GM21528 (cell line): Measurements from ENCODE around the gene GALNTL6.

Experiments
- ATAC-seq: cut with Tn5 transposase; IDR thresholded peaks from one replicate; pipeline ENCODE4 v1.9.1; 2021; ENCODE audit warnings: mild to moderate bottlenecking, moderate library complexity; ENCODE audit not compliant: unreplicated experiment, low FRiP score

GALNTL6 gene

GRCh38 chr4:171983935-171984805, 171.0 kb downstream of the GALNTL6 start:
- no peak for ATAC-seq

- no peak for ATAC-seq
Observed at GRCh38 chr4:171985129-171985528, 171.9 kb downstream of the GALNTL6 start.

GRCh38 chr4:171993247-171993646, 180.0 kb downstream of the GALNTL6 start:
- no peak for ATAC-seq

- ATAC-seq: no peak
Observed at GRCh38 chr4:172007889-172008288, 194.7 kb downstream of the GALNTL6 start.

GRCh38 chr4:172009446-172010230, 196.4 kb downstream of the GALNTL6 start:
- ATAC-seq: no peak

- ATAC-seq: no peak
Observed at GRCh38 chr4:172011196-172011595, 198.0 kb downstream of the GALNTL6 start.

GRCh38 chr4:172018358-172018757, 205.2 kb downstream of the GALNTL6 start:
- no peak for ATAC-seq

- ATAC-seq: no peak
Observed at GRCh38 chr4:172035562-172035961, 222.4 kb downstream of the GALNTL6 start.

GRCh38 chr4:172040766-172041165, 227.6 kb downstream of the GALNTL6 start:
- no peak for ATAC-seq

GRCh38 chr4:172042714-172043114, 229.5 kb downstream of the GALNTL6 start:
- ATAC-seq: no peak

GRCh38 chr4:172045981-172046380, 232.8 kb downstream of the GALNTL6 start:
- ATAC-seq: no peak

GRCh38 chr4:172048666-172049065, 235.5 kb downstream of the GALNTL6 start:
- no peak for ATAC-seq

GRCh38 chr4:172050911-172051310, 237.7 kb downstream of the GALNTL6 start:
- ATAC-seq: no peak

- peak; percentile 67 for ATAC-seq
Observed at GRCh38 chr4:172055046-172055445, 241.8 kb downstream of the GALNTL6 start.

- ATAC-seq: no peak
Observed at GRCh38 chr4:172055498-172055897, 242.3 kb downstream of the GALNTL6 start.

GRCh38 chr4:172061204-172061603, 248.0 kb downstream of the GALNTL6 start:
- no peak for ATAC-seq

- no peak for ATAC-seq
Observed at GRCh38 chr4:172068506-172068905, 255.3 kb downstream of the GALNTL6 start.

GRCh38 chr4:172073590-172073989, 260.4 kb downstream of the GALNTL6 start:
- no peak for ATAC-seq

- no peak for ATAC-seq
Observed at GRCh38 chr4:172083272-172083671, 270.1 kb downstream of the GALNTL6 start.

- ATAC-seq: no peak
Observed at GRCh38 chr4:172088556-172088955, 275.4 kb downstream of the GALNTL6 start.

- no peak for ATAC-seq
Observed at GRCh38 chr4:172095161-172095560, 282.0 kb downstream of the GALNTL6 start.

- ATAC-seq: no peak
Observed at GRCh38 chr4:172096786-172097185, 283.6 kb downstream of the GALNTL6 start.
